Activated CD8-positive, alpha-beta T cell treated with anti-CD3 and anti-CD28 coated beads, Interleukin-2, amount 10 ng/mL, durations not matched to agents 7 days and 5 days (primary cell): ENCODE data around the gene PROK1. TPM values are rescaled to one million over a fixed set of nuclear protein-coding genes. Genes with fewer than 3 reads are reported as not detected.

Source experiments
- ATAC-seq: fragments of 150-1000 bp; cut with Tn5 transposase; one replicate; pipeline ENCODE4 v1.10.0; 2021; ENCODE audit warnings: moderate library complexity
- CTCF ChIA-PET: fragments of 350-600 bp; sonication (Branson Sonifier 250); formaldehyde crosslinking; loops from one replicate; lab custom pipeline; 2021; ENCODE audit warnings: antibody characterized with exemption; lab: Charles Lee
- POLR2A ChIA-PET: fragments of 350-600 bp; sonication (Branson Sonifier 250); formaldehyde crosslinking; loops from one replicate; lab custom pipeline; 2021; ENCODE audit warnings: antibody characterized with exemption; lab: Charles Lee
- DNase-seq: peaks from one replicate; pipeline ENCODE4 v3.0.0-alpha.2; 2020
- H3K27ac Mint-ChIP-seq: one replicate; pipeline ENCODE4 v1.8.0; 2021; ENCODE audit warnings: mild to moderate bottlenecking, mixed read lengths
- H3K27me3 Mint-ChIP-seq: one replicate; pipeline ENCODE4 v1.8.0; 2021; ENCODE audit warnings: low read depth, mixed read lengths
- H3K36me3 Mint-ChIP-seq: one replicate; pipeline ENCODE4 v1.8.0; 2021; ENCODE audit warnings: low read depth, mixed read lengths
- H3K4me1 Mint-ChIP-seq: one replicate; pipeline ENCODE4 v1.8.0; 2021; ENCODE audit warnings: low read depth, mixed read lengths
- H3K4me3 Mint-ChIP-seq: one replicate; pipeline ENCODE4 v1.8.0; 2021; ENCODE audit warnings: mild to moderate bottlenecking, mixed read lengths
- H3K9me3 Mint-ChIP-seq: one replicate; pipeline ENCODE4 v1.8.0; 2022; ENCODE audit warnings: mixed read lengths; ENCODE audit not compliant: insufficient read depth
- total RNA-seq, 2 experiments: library from RNA; stranded (reverse); gene quantifications; one replicate each; pipeline ENCODE4 v1.2.3, GENCODE V29; 2021

Gene PROK1
- total RNA-seq, 2 experiments from 2014 or later = not detected

- Mint-ChIP-seq H3K27ac (no peak overlapping the region), H3K4me3 (no peak overlapping the region), H3K36me3 (no peaks in the 10 kb centered on the region), H3K27me3 (peaks cover 5% of the 10 kb centered on the region), H3K9me3 (no peaks in the 10 kb centered on the region), H3K4me1 (no peaks in the 10 kb centered on the region)
- ATAC-seq (no peak), DNase-seq (no peak)
- ChIA-PET POLR2A (no interaction called here), CTCF (interaction anchor here (0.9 to 4.2 kb wide), 3 partner anchors 30 to 263 kb away, joined by 4 to 17 read pairs (median 16); no protein-coding TSS in a partner anchor)
Measured at GRCh38 chr1:110465814-110466380, 14.9 kb downstream of the PROK1 start.

- Mint-ChIP-seq H3K27ac (no peak overlapping the region), H3K9me3 (no peaks in the 10 kb centered on the region), H3K4me3 (no peak overlapping the region), H3K27me3 (peaks cover 9% of the 10 kb centered on the region), H3K4me1 (no peaks in the 10 kb centered on the region), H3K36me3 (no peaks in the 10 kb centered on the region)
- DNase-seq (no peak), ATAC-seq (no peak)
- ChIA-PET POLR2A (no interaction called here), CTCF (interaction anchor here (0.9 to 4.2 kb wide), 3 partner anchors 29 to 264 kb away, joined by 4 to 16 read pairs (median 12); no protein-coding TSS in a partner anchor)
Measured at GRCh38 chr1:110466646-110467280, 15.8 kb downstream of the PROK1 start.

- no peaks in the 10 kb centered on the region for H3K9me3 Mint-ChIP-seq
- H3K36me3 Mint-ChIP-seq = no peaks in the 10 kb centered on the region
- POLR2A ChIA-PET = no interaction called here
- H3K4me1 Mint-ChIP-seq = no peaks in the 10 kb centered on the region
- no peak overlapping the region for H3K27ac Mint-ChIP-seq
- DNase-seq (no peak), ATAC-seq (no peak)
- peaks cover 9% of the 10 kb centered on the region for H3K27me3 Mint-ChIP-seq
- no peak overlapping the region for H3K4me3 Mint-ChIP-seq
- CTCF ChIA-PET = no interaction called here
Measured at GRCh38 chr1:110471131-110471530, 20.2 kb downstream of the PROK1 start.

GRCh38 chr1:110472546-110472945 lies 21.6 kb downstream of the PROK1 start:
- H3K4me1 Mint-ChIP-seq = no peaks in the 10 kb centered on the region
- DNase-seq (no peak), ATAC-seq (no peak)
- H3K4me3 Mint-ChIP-seq = no peak overlapping the region
- H3K9me3 Mint-ChIP-seq = no peaks in the 10 kb centered on the region
- H3K27me3 Mint-ChIP-seq = peaks cover 16% of the 10 kb centered on the region
- ChIA-PET POLR2A (no interaction called here), CTCF (interaction anchor here (1.7 to 3.1 kb wide), 2 partner anchors 13 to 23 kb away, joined by 11 to 13 read pairs; no protein-coding TSS in a partner anchor)
- H3K27ac Mint-ChIP-seq = no peak overlapping the region
- H3K36me3 Mint-ChIP-seq = no peaks in the 10 kb centered on the region

GRCh38 chr1:110474444-110474843 lies 23.5 kb downstream of the PROK1 start:
- CTCF ChIA-PET = interaction anchor here (1.4 to 3.1 kb wide), 3 partner anchors 14 to 271 kb away, joined by 4 to 13 read pairs (median 11); no protein-coding TSS in a partner anchor
- Mint-ChIP-seq H3K9me3 (no peaks in the 10 kb centered on the region), H3K36me3 (no peaks in the 10 kb centered on the region), H3K27me3 (peaks cover 14% of the 10 kb centered on the region), H3K27ac (no peak overlapping the region), H3K4me1 (no peaks in the 10 kb centered on the region), H3K4me3 (no peak overlapping the region)
- ATAC-seq (no peak), DNase-seq (no peak)
- POLR2A ChIA-PET = no interaction called here

GRCh38 chr1:110475362-110476027 lies 24.5 kb downstream of the PROK1 start:
- Mint-ChIP-seq H3K27ac (no peak overlapping the region), H3K4me3 (no peak overlapping the region), H3K27me3 (peaks cover 11% of the 10 kb centered on the region), H3K36me3 (no peaks in the 10 kb centered on the region), H3K4me1 (no peaks in the 10 kb centered on the region), H3K9me3 (no peaks in the 10 kb centered on the region)
- ATAC-seq (no peak), DNase-seq (no peak)
- CTCF ChIA-PET = no interaction called here
- POLR2A ChIA-PET = no interaction called here

GRCh38 chr1:110476028-110476765 lies 25.2 kb downstream of the PROK1 start:
- no peaks in the 10 kb centered on the region for H3K4me1 Mint-ChIP-seq
- H3K4me3 Mint-ChIP-seq = no peak overlapping the region
- POLR2A ChIA-PET = no interaction called here

GRCh38 chr1:110477041-110477440 lies 26.1 kb downstream of the PROK1 start:
- no peaks in the 10 kb centered on the region for H3K4me1 Mint-ChIP-seq
- no peaks in the 10 kb centered on the region for H3K9me3 Mint-ChIP-seq
- ChIA-PET CTCF (interaction anchor here (1.7 to 2.4 kb wide), 2 partner anchors 17 to 19 kb away, joined by 3 to 13 read pairs; no protein-coding TSS in a partner anchor), POLR2A (no interaction called here)
- no peak overlapping the region for H3K4me3 Mint-ChIP-seq
- DNase-seq = no peak
- ATAC-seq = no peak
- peaks cover 11% of the 10 kb centered on the region for H3K27me3 Mint-ChIP-seq
- no peak overlapping the region for H3K27ac Mint-ChIP-seq
- H3K36me3 Mint-ChIP-seq = no peaks in the 10 kb centered on the region

More at GRCh38 chr1:110476028-110476765, 25.2 kb downstream of the PROK1 start:
- DNase-seq = no peak
- Mint-ChIP-seq H3K9me3 (no peaks in the 10 kb centered on the region), H3K27me3 (peaks cover 10% of the 10 kb centered on the region), H3K27ac (no peak overlapping the region), H3K36me3 (no peaks in the 10 kb centered on the region)
- no peak for ATAC-seq
- CTCF ChIA-PET = no interaction called here

DNA sequence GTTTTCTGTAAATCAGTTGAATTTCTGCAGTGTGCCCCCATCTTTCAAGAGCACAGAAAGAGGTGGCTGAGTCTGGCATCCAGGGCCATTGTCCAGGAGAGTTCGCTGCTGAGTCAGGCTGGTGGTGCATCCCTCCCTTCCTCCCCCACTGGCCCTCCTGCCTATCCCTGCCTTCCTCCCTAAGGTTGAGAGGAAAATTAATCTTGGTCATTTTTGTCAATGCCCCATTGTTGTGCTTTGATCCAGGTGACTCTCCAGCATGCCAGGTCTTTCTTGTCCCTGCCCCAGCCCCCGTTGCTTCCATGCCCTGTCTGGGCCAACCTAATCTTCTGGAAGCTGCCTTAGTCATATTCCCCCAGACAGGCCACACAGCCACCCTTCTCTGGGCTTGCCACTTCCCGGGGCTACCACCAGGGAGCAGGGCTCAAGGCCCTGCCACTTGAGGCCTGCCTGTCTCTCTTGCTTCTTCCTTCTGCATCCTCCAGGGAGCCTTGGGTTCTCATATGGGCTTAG lies 26.6 kb downstream of the PROK1 start:
- Mint-ChIP-seq H3K9me3 (no peaks in the 10 kb centered on the region), H3K27ac (no peak overlapping the region), H3K36me3 (no peaks in the 10 kb centered on the region), H3K27me3 (peaks cover 14% of the 10 kb centered on the region), H3K4me3 (no peak overlapping the region), H3K4me1 (no peaks in the 10 kb centered on the region)
- POLR2A ChIA-PET = no interaction called here
- CTCF ChIA-PET = interaction anchor here (1.7 to 2.4 kb wide), 2 partner anchors 17 to 19 kb away, joined by 3 to 13 read pairs; no protein-coding TSS in a partner anchor
- DNase-seq = no peak
- ATAC-seq = no peak

DNA sequence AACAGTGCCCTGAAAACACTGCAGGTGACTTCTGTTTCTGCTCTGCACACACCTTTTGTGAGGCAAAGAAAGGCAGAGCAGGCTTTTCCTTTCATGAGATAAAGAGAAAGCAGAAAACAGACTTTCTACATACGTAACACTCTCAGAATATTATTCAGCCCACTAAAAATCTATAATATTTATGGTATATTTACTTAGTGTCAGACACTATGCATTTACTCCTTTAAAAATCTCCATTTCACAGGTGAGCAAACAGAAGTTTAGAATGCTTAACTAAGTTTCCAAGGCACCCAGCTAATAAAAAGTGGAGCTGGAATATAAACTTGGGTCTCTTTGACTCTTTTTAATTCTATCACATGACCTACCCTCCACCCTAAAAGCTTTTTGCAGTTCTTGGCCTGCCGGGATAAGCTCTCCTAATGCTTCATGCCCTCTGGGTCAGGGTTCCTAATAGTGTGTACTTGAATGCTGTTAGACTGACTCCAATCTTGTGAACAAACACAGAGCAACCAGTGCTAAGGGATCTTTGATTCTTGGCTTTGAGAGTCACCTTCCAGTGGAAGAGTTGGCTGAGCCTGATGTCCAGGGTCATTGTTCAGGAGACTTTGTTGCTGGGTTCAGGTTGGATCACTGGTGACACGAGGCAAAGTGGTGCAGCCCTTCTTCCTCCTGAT lies 27.2 kb downstream of the PROK1 start:
- H3K36me3 Mint-ChIP-seq = no peaks in the 10 kb centered on the region
- H3K27ac Mint-ChIP-seq = no peak overlapping the region
- ATAC-seq (no peak), DNase-seq (no peak)
- peaks cover 14% of the 10 kb centered on the region for H3K27me3 Mint-ChIP-seq
- H3K9me3 Mint-ChIP-seq = no peaks in the 10 kb centered on the region
- H3K4me3 Mint-ChIP-seq = no peak overlapping the region
- ChIA-PET POLR2A (no interaction called here), CTCF (interaction anchor here (1.7 to 2.4 kb wide), 2 partner anchors 18 kb away, joined by 3 to 13 read pairs; no protein-coding TSS in a partner anchor)
- no peaks in the 10 kb centered on the region for H3K4me1 Mint-ChIP-seq

GRCh38 chr1:110478886-110479285 lies 27.9 kb downstream of the PROK1 start:
- H3K27me3 Mint-ChIP-seq = peaks cover 14% of the 10 kb centered on the region
- ChIA-PET POLR2A (no interaction called here), CTCF (interaction anchor here (1.7 to 2.4 kb wide), 2 partner anchors 17 to 18 kb away, joined by 3 to 13 read pairs; no protein-coding TSS in a partner anchor)

More at GRCh38 chr1:110478886-110479285, 27.9 kb downstream of the PROK1 start:
- no peaks in the 10 kb centered on the region for H3K36me3 Mint-ChIP-seq
- H3K4me1 Mint-ChIP-seq = no peaks in the 10 kb centered on the region
- no peak overlapping the region for H3K4me3 Mint-ChIP-seq
- ATAC-seq (no peak), DNase-seq (no peak)
- H3K27ac Mint-ChIP-seq = no peak overlapping the region
- no peaks in the 10 kb centered on the region for H3K9me3 Mint-ChIP-seq
